HG03103 (cell line): ENCODE results near the gene GOLGA5.
A peak's percentile ranks its signal among the peaks of the same experiment; 100 is the strongest.
"Not testable (repeated sequence)": the region's sequence is repeated elsewhere in the genome, so short reads cannot be mapped to it uniquely, and the experiment has no call there.

Experiments
- ATAC-seq: cut with Tn5 transposase; IDR thresholded peaks from one replicate; pipeline ENCODE4 v1.9.1; 2021; ENCODE audit warnings: low read depth; ENCODE audit not compliant: unreplicated experiment

GOLGA5 gene

DNA sequence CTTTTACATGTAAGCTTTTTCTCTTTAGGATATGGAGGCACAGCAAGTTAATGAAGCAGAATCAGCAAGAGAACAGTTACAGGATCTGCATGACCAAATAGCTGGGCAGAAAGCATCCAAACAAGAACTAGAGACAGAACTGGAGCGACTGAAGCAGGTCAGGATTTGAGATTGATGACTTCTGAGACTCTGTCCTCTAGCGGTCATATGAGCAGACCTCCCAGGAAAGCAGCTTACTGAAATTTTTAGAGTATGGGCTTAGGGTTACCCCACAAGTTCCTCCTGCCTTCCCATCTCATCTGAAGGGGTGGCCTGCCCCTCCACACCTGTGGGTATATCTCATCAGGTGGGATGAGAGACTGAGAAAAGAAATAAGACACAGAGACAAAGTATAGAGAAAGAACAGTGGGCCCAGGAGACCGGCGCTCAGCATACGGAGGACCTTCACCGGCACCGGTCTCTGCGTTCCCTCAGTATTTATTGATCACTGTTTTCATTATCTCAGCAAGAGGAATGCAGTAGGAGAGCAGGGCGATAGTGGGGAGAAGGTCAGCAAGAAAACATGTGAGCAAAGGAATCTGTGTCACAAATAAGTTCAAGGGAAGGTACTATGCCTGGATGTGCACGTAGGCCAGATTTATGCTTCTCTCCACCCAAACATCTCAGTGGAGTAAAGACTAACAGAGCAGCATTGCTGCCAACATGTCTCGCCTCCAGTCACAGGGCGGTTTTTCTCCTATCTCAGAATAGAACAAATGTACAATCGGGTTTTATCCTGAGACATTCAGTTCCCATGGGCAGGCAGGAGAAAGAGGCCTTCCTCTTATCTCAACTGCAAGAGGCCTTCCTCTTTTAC is 25.8 kb downstream of the GOLGA5 start:
- not testable (repeated sequence) for ATAC-seq

DNA sequence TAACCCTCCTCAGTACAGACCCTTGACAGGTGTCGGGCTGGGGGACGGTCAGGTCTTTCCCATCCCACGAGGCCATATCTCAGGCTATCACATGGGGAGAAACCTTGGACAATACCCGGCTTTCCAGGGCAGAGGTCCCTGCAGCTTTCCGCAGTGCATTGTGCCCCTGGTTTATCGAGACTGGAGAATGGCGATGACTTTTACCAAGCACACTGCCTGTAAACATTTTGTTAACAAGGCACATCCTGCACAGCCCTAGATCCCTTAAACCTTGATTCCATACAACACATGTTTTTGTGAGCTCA is 26.4 kb downstream of the GOLGA5 start:
- ATAC-seq: not testable (repeated sequence)

- ATAC-seq: no peak
These were observed 36.8 kb downstream of the GOLGA5 start for GRCh38 chr14:92830902-92831301.

- no peak for ATAC-seq
These were observed 38.1 kb downstream of the GOLGA5 start for GRCh38 chr14:92832137-92832700.

DNA sequence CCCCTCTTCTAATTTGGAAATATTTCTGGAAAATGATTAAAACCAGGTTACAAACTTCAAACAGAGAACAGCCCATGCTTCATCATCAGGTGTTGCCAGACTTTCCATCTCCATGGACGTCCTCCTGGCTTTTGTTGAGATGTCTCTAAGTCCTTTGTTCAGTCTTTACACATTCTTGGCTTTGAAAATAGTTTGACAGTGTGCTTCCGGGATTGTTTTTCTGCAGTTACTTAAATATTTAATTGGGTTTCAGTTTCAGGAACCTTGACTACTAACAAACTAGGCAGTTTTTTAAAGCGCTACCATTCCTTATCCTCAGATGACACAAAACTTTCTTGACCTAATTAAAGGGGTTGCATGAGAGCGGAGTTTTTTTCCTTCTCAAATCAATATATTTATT is 47.8 kb downstream of the GOLGA5 start:
- ATAC-seq: no peak

DNA sequence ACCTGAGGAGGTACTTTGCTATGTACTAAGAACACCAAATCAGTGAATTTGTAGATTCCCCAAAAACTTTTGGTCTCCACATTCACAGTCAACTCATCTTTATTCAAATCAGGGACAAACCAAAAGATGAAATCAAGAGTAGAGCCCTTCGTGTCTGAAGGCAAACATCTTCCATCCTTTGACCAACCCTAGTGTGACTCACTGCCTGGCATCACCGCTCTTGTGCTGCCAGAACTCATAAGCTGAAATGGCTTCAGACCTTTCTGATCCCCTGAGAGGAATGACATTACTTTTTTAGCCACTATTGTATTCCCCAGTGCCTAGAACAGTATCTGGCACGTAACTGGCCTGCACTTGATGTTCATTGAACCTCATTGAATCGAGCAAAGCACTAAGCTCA is 50.1 kb downstream of the GOLGA5 start:
- ATAC-seq: no peak

DNA sequence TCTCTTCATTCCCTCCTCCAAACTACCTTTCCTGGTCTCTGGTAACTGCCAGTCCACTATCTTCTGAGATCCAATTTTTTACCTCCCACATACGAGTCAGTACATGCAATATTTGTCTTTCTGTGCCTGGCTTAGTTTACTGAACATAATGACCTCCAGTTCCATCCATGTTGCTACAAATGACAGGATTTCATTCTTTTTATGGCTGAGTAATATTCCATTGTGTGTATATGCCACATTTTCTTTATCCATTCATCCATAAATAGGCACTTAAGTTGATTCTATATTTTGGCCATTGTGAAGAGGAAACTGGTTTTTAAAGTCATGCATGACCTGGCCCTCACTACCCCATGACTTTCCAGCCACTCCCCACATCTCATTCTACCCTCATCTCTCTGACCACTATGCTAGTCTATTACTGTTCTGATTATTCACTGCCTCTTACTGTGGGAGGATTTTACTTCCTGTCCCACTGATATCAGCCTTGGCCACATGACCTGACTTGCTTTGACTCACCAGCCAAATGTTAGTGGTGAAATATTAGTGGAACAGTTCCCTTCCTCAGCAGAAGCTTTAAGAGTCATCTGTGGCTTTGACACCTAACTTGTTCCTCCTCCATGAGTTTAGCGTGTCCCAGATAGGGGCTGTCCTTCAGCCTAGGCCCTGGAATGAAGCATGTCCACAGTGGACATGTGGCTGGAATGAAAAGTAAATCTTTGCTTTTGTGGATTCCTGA is 52.2 kb downstream of the GOLGA5 start:
- peak; percentile 83 for ATAC-seq

GRCh38 chr14:92847278-92847677 is 53.2 kb downstream of the GOLGA5 start:
- no peak for ATAC-seq

DNA sequence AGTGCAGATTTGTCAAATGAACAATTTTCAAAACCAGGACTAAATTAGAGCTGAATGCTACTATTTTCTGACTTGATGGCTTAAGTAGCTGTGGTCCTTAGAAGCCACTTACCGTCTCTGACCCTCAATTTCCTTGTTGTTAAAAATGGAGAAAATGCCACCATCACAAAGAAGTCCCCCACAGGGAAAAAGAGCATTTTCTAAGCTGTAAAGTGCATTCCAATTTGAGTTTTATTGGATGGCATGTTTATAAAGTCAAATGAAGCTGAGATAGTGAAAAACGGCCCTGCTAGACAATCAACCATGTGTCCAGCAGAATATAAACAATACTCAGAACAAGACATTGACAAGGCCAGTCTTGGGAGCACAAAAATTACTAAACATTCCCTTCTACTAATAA is 53.6 kb downstream of the GOLGA5 start:
- no peak for ATAC-seq

GRCh38 chr14:92848887-92849286 is 54.8 kb downstream of the GOLGA5 start:
- no peak for ATAC-seq

GRCh38 chr14:92850492-92850891 is 56.4 kb downstream of the GOLGA5 start:
- ATAC-seq: no peak

- not testable (repeated sequence) for ATAC-seq
These were observed 59.0 kb downstream of the GOLGA5 start for GRCh38 chr14:92853136-92853535.

DNA sequence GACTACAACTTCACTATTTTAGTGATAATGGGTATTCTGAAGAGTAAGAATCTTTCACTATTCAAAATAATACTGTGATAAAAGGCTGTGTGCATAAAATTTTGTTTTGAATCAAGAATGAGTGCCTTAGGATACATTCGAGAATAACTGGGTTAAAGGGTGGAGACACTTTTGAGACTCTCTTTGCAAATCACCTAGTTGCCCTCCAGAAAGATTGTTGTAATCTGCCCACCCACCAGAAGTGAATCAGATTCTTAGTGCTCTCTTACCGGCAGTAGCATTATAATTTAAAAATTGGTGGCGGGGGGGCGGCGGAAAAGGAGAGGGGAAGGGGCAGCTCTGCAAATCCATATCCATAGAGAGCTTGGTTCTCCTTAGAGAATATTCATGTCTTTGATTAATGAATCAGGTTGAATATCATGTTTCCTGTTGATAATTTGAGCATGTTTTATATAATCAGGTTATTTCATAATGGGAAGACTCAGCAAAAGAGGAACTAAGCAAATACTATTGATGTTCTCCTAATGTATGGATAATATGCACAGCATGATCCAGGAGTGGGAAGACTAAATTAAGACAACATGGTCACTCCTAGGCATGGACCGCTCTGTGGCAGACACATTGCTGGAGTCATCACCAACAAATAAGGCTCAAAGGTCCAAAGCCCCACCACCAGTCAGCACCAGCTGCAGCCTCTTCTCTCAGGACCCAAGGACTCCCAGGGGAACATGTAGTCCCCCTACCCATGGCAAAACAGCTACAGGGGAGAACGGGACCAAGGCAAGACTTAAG is 66.1 kb downstream of the GOLGA5 start:
- no peak for ATAC-seq

DNA sequence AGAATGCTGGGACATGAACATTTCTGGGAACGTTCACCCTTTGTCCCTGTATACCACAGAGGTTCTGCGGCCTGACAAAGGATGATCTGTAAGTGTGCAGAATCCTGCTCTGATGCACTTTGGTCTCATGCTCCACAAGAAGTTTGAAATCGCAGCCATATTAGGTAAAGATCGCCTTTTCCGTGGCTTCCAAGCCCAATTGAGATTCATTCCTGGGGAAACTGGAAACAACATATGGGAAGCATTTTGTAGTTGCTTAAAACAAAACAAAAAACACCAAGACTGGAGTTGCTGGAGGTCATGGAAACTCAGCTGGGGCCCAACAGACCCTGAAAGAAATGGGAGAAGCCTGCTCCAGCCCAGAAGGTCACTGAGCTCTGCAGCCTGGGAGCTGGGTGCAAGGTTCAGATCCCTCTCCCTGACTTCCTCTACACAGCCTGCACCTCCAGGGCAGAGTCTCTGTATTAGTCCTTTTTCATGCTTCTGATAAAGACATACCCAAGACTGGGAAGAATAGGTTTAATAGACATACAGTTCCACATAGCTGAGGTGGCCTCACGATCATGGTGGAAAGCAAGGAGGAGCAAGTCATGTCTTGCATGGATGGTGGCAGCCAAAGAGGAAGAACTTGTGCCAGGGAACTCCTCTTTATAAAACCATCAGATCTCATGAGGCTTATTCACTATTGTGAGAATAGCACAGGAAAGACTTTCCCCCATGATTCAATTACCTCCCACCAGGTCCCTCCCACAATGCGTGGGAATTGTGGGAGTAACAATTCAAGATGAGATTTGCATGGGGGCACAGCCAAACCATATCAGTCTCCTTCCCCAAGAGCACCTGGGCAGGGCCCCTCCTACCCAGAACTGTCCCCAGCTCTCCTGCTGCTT is 68.0 kb downstream of the GOLGA5 start:
- ATAC-seq: no peak

GRCh38 chr14:92863286-92864080 is 69.4 kb downstream of the GOLGA5 start:
- no peak for ATAC-seq

DNA sequence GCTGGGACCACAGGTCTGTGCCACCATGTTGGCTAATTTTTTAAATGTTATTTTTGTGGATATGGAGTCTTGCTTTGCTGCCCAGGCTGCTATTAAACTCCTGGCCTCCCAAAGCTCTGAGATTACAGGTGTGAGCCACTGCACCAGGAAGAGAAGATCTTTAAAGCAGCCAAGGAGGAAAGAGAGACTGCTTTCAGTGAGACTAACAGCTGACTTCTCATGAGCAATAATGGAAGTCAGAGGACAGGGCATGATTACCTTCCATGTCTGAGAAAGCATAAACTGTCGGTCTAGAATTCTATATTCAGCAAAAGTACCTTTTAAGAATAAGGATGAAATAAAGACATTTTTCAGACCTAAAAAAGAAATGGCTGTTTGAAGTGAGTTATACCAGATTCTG is 71.6 kb downstream of the GOLGA5 start:
- no peak for ATAC-seq

DNA sequence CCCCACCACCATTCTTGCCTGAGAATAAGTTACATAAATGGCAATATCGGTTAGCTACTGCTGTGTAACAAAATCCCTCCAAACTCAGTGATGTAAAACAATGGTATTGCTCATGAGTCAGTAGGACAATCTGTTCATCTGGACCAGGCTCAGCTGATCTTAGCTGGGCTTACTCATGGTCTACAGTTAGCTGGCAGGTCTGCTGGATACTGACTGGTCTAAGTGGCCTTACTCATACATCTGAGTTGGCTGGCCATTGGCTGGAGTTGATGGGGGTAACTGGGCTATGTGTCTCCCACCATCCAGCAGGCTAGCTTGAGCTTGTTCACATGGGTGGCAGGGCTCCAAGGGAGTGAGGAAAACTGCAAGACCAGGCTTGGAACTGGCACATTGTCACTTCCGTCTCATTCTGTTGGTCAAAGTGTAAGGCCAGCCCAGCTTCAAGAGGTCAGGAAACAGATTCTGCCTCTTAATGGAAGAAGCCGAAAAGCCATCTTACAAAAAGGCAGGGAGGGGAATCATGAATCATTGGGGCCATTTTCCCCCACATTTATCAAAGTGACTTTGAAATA is 72.2 kb downstream of the GOLGA5 start:
- no peak for ATAC-seq

DNA sequence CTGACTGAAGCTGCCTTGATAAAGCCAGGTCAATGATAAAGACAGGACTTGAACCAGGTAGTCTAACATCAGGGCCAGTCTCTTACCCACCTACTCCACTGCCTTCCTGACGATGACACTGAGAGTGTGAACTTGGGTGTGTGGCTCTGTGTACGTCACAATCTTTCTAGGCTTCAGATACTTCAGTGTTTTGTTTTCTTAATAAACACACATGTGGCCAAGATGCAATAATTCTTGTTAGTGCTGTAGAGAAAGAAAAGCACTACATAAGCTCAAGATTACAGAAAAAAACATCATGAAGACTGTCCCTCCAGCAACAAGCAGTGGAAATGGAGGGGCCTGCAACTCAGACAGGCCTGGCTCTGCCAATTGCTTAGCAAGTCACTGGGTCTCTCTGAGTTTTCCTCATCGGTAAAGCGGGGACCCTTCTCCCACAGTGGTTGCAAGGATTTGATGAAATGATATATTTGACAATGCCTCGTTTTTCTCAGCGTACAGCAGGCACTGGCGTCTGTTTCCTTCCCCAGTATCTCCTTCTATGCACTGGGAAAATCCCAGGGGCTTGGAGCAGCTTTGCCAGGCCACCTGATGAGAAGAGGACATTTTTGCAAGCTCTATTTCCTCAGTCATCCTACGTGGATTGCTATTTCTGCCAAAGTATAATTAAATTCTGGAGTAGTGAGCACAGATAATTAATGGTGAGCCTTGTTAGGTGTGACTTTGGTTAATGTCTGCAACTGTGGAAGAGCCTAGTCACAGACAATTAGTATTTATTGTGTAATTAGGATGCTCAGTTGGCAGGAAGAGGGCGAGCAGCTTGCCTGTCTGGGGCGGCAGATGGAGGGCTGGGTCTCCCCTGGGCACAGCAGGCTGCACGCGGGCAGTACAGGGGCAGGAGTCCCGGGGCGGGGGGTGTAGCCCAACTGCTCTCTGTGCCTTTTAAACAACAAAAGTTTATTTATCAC is 73.1 kb downstream of the GOLGA5 start:
- ATAC-seq: no peak
